ENCODE measurements around the gene KRTAP1-3.

DNA sequence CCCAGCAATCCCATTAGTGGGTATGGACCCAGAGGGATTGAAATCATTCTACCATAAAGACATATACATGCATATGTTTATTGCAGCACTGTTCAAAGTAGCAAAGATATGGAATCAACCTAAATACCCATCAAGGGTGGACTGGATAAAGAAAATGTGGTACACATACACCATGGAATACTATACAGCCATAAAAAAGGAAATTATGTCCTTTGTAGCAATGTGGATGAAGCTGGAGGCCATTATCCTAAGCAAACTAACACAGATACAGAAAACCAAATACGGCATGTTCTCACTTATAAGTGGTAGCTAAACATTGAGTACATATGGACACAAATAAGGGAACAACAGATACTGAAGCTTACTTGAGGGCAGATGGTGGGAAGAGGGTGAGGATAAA is 22.9 kb upstream of the KRTAP1-3 start:
- TF ChIP-seq EZH2 (IDR thresholded peaks at IDR 0.05; ENCODE audit: low read length) = no peak
- TF ChIP-seq, protein P1, sequence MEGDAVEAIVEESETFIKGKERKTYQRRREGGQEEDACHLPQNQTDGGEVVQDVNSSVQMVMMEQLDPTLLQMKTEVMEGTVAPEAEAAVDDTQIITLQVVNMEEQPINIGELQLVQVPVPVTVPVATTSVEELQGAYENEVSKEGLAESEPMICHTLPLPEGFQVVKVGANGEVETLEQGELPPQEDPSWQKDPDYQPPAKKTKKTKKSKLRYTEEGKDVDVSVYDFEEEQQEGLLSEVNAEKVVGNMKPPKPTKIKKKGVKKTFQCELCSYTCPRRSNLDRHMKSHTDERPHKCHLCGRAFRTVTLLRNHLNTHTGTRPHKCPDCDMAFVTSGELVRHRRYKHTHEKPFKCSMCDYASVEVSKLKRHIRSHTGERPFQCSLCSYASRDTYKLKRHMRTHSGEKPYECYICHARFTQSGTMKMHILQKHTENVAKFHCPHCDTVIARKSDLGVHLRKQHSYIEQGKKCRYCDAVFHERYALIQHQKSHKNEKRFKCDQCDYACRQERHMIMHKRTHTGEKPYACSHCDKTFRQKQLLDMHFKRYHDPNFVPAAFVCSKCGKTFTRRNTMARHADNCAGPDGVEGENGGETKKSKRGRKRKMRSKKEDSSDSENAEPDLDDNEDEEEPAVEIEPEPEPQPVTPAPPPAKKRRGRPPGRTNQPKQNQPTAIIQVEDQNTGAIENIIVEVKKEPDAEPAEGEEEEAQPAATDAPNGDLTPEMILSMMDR (optimal IDR thresholded peaks at IDR 0.05 in 1 of 3, IDR thresholded peaks at IDR 0.05 in 1 of 3, conservative IDR thresholded peaks at IDR 0.05 in 1 of 3; ENCODE audit: extremely low read depth in 1 of 3, insufficient read depth in 2 of 3, low read length in 3 of 3) = no peak

Data from keratinocyte (primary cell).